ENCODE measurements around the gene KCNQ1.

The KCNQ1 gene

GRCh38 chr11:2896047-2896446 lies 451.2 kb downstream of the KCNQ1 start:
- Histone ChIP-seq H4K20me1 (ENCODE audit: low read depth, low read length) (no peaks in the 10 kb centered on the region), H3K9me3 (ENCODE audit: insufficient read depth, low read length) (no peaks in the 10 kb centered on the region), H3F3A (ENCODE audit: insufficient read depth) (0 out of 2 replicates have a peak, but pooled peaks cover 3% of the 10 kb centered on the region), H3K4me2 (ENCODE audit: low read depth, low read length, poor library complexity, severe bottlenecking) (no peak overlapping the region), H3K9me2 (replicated peaks; ENCODE audit: insufficient read depth, low read length) (no peaks in the 10 kb centered on the region), H3K27me3 (ENCODE audit: low read length) (no peaks in the 10 kb centered on the region), H3K36me3 (ENCODE audit: low read length) (no peaks in the 10 kb centered on the region), H2AFZ (ENCODE audit: low read depth, low read length, severe bottlenecking) (no peak overlapping the region), H3K27ac (ENCODE audit: low read depth, low read length) (no peak overlapping the region), H3K4me3 (ENCODE audit: insufficient read depth, low read length, poor library complexity, severe bottlenecking) (no peak overlapping the region), H3K79me2 (ENCODE audit: insufficient read depth, low read length) (no peaks in the 10 kb centered on the region), H3K9ac (ENCODE audit: low read length) (no peak overlapping the region)
- no peak for TF ChIP-seq CTCF (IDR thresholded peaks at IDR 0.05; ENCODE audit: insufficient read depth, low read length, poor library complexity, severe bottlenecking)
- no peak for TF ChIP-seq EZH2phosphoT487 (conservative IDR thresholded peaks at IDR 0.05; ENCODE audit: low read length)

GRCh38 chr11:2897048-2897447 lies 452.2 kb downstream of the KCNQ1 start:
- H3K9me2 ChIP-seq (replicated peaks; ENCODE audit: insufficient read depth, low read length) = no peaks in the 10 kb centered on the region
- H3F3A ChIP-seq (ENCODE audit: insufficient read depth) = 0 out of 2 replicates have a peak, but pooled peaks cover 3% of the 10 kb centered on the region
- no peak overlapping the region for H3K4me2 ChIP-seq (ENCODE audit: low read depth, low read length, poor library complexity, severe bottlenecking)
- no peaks in the 10 kb centered on the region for H3K27me3 ChIP-seq (ENCODE audit: low read length)
- no peaks in the 10 kb centered on the region for H4K20me1 ChIP-seq (ENCODE audit: low read depth, low read length)
- no peak overlapping the region for H3K4me3 ChIP-seq (ENCODE audit: insufficient read depth, low read length, poor library complexity, severe bottlenecking)
- H3K9me3 ChIP-seq (ENCODE audit: insufficient read depth, low read length) = no peaks in the 10 kb centered on the region
- no peaks in the 10 kb centered on the region for H3K36me3 ChIP-seq (ENCODE audit: low read length)
- no peaks in the 10 kb centered on the region for H3K79me2 ChIP-seq (ENCODE audit: insufficient read depth, low read length)
- TF ChIP-seq EZH2phosphoT487 (conservative IDR thresholded peaks at IDR 0.05; ENCODE audit: low read length) = no peak
- no peak for TF ChIP-seq CTCF (IDR thresholded peaks at IDR 0.05; ENCODE audit: insufficient read depth, low read length, poor library complexity, severe bottlenecking)
- H3K27ac ChIP-seq (ENCODE audit: low read depth, low read length) = no peak overlapping the region
- no peak overlapping the region for H3K9ac ChIP-seq (ENCODE audit: low read length)
- no peak overlapping the region for H2AFZ ChIP-seq (ENCODE audit: low read depth, low read length, severe bottlenecking)

- Histone ChIP-seq H3K4me2 (ENCODE audit: low read depth, low read length, poor library complexity, severe bottlenecking) (no peak overlapping the region), H3K27ac (ENCODE audit: low read depth, low read length) (no peak overlapping the region)
These were observed 453.7 kb downstream of the KCNQ1 start for GRCh38 chr11:2898366-2899079.

More at GRCh38 chr11:2898366-2899079, 453.7 kb downstream of the KCNQ1 start:
- no peak overlapping the region for H3K4me3 ChIP-seq (ENCODE audit: insufficient read depth, low read length, poor library complexity, severe bottlenecking)
- TF ChIP-seq EZH2phosphoT487 (conservative IDR thresholded peaks at IDR 0.05; ENCODE audit: low read length) = no peak
- TF ChIP-seq CTCF (IDR thresholded peaks at IDR 0.05; ENCODE audit: insufficient read depth, low read length, poor library complexity, severe bottlenecking) = no peak
- H4K20me1 ChIP-seq (ENCODE audit: low read depth, low read length) = no peaks in the 10 kb centered on the region
- no peaks in the 10 kb centered on the region for H3K27me3 ChIP-seq (ENCODE audit: low read length)
- H3K9me2 ChIP-seq (replicated peaks; ENCODE audit: insufficient read depth, low read length) = no peaks in the 10 kb centered on the region
- no peaks in the 10 kb centered on the region for H3K79me2 ChIP-seq (ENCODE audit: insufficient read depth, low read length)
- no peak overlapping the region for H2AFZ ChIP-seq (ENCODE audit: low read depth, low read length, severe bottlenecking)
- no peaks in the 10 kb centered on the region for H3K9me3 ChIP-seq (ENCODE audit: insufficient read depth, low read length)
- 0 out of 2 replicates have a peak, but pooled peaks cover 3% of the 10 kb centered on the region for H3F3A ChIP-seq (ENCODE audit: insufficient read depth)
- no peaks in the 10 kb centered on the region for H3K36me3 ChIP-seq (ENCODE audit: low read length)
- no peak overlapping the region for H3K9ac ChIP-seq (ENCODE audit: low read length)
